Gastroesophageal sphincter (tissue), 3 donors: ENCODE results near the gene EEF1AKMT3.

Experiments
- EP300 ChIP-seq: sonication (generic); formaldehyde crosslinking; IDR thresholded peaks from one replicate; pipeline ENCODE4 v1.6.1; 2017; ENCODE audit warnings: antibody characterized with exemption, mild to moderate bottlenecking
- POLR2AphosphoS5 ChIP-seq: sonication (generic); formaldehyde crosslinking; IDR thresholded peaks from one replicate; pipeline ENCODE4 v1.6.1; 2017; ENCODE audit warnings: antibody characterized with exemption
- TF ChIP-seq, protein P1 (sequence below), 4 experiments: fragments of 200-600 bp in 2 of 4; fragments of 450-650 bp in 2 of 4; sonication (generic) in 1 of 4; IDR thresholded peaks; one replicate each; pipeline ENCODE4 v1.5.1; 2017 to 2019; ENCODE audit warnings: antibody characterized with exemption in 4 of 4, mild to moderate bottlenecking in 2 of 4, moderate library complexity in 2 of 4

DNA sequence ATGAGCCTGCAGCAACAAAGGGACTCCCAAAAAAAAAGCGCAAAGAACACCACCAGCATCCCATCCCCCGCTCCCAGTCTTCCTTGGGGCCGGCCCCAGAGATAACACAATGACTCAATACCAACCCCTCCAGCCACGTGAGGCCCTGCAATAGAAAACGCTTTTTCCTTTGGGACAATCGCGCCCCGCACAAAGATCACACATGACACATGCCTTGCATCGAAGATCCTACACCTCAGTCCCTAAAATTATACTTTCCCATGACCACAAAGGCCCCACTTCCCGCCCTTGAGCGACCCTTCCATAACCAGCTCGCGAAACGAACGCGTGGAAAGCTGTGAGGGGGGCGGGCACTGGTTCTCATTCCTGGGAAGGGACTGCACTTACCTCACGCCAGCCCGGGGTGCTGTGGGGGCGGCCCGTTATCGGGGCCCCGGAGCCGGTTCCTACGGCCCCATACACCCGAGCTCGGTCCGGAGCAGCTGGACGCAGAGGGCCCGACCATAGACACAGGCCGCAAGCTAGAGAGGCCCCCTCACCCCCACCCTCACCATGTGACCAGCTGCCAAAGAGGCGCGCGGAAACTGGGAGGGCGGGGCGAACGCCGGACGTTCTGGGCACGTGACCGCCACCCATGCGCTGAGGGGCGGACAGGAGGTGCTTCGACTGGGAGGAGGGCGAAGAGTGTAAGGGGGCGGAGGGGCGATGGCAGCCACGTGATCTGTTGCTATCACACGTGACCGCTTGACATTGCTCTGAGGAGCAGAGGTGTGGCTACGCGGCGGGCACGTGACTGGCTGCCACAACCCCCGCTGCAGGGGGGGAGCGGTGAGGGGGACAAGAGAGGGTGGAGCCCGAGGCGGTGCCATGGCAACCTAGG lies 20.4 kb upstream of the EEF1AKMT3 start, which contains the start of gene CDK4:
- TF ChIP-seq, protein P1, sequence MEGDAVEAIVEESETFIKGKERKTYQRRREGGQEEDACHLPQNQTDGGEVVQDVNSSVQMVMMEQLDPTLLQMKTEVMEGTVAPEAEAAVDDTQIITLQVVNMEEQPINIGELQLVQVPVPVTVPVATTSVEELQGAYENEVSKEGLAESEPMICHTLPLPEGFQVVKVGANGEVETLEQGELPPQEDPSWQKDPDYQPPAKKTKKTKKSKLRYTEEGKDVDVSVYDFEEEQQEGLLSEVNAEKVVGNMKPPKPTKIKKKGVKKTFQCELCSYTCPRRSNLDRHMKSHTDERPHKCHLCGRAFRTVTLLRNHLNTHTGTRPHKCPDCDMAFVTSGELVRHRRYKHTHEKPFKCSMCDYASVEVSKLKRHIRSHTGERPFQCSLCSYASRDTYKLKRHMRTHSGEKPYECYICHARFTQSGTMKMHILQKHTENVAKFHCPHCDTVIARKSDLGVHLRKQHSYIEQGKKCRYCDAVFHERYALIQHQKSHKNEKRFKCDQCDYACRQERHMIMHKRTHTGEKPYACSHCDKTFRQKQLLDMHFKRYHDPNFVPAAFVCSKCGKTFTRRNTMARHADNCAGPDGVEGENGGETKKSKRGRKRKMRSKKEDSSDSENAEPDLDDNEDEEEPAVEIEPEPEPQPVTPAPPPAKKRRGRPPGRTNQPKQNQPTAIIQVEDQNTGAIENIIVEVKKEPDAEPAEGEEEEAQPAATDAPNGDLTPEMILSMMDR (IDR thresholded peaks at IDR 0.05), result no peak
- TF ChIP-seq EP300 (no peak), POLR2AphosphoS5 (peak; percentile 83)
